Measurements from ENCODE around the gene PCLO.
"Not testable (repeated sequence)": the region's sequence is repeated elsewhere in the genome, so short reads cannot be mapped to it uniquely, and the experiment has no call there.

The PCLO gene

DNA sequence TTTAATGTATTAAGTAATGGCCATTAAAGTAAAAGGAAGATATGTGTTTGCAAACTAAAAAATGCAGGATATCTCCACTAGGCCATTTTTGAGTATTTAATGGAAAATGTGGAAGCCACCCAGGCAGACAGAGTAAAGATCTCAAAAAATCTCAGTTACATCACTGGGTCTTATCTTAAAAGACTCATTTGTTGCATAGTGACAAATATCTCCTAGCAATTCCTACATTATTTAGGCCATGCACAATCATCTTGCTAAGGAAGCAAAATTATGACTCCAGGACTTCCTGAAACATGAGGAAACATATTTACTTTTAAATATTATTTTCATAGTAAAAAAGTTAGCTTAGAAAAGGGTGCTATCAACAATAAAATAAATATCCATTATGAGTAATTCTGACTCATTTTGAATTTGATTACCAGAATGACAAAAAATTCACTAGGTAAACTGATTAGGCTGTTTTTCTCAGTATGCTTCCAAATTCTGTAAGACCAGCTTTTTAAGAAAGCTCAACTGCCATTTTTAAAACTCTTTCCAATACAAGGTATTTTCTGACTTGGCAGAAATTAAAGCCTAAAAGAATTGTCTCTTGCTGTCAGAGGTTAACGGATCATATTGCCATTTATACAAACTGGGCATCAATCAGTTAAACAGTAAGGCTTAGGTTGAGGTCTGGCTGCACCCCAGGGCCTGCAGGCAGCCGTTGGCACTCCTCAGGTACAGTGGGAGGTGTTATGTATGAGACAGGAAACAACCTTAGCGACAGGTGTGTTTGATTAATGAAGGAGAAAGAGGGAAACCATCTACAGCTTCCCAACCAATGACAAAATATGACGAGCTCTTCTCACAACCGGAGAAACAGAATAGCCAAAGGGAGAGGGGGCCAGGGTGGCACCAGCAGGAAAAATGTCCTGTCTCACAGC, 31.8 kb downstream of the PCLO start:
- no peak for DNase-seq (ENCODE audit: low spot score)

DNA sequence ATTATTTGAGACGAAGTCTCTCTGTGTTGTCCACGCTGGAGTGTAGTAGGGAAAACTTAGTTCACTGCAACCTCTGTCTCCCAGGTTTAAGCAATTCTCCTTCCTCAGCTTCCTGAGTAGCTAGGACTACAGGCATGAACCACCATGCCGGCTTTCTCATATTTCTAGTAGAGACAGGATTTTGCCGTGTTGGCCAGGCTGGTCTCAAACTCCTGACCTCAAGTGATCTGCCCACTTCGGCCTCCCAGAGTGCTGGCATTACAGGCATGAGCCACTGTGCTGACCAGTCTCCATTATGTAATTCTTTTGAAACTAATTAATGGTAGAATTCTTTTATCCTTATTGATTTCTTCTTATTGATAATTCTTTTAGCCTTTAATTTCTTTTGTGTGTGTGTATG, 32.5 kb downstream of the PCLO start:
- no peak for DNase-seq (ENCODE audit: low spot score)

DNA sequence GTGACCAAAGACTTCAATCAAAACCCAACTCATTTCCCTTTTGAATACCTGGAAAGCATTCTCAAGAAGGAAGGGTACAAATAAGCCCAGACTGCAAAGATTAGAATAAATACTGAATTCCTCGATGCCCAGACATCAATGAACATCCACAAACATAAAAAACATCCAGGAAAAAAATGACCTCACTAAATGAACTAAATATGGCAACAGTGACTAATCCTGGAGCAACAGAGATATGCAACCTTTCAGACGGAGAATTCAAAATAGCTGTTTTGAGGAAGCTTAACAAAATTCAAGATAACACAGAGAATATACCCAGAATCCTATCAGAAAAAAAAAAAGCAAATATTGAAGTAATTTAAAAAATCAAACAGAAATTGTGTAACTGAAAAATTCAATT, 43.2 kb downstream of the PCLO start:
- no peak for DNase-seq (ENCODE audit: low spot score)

DNA sequence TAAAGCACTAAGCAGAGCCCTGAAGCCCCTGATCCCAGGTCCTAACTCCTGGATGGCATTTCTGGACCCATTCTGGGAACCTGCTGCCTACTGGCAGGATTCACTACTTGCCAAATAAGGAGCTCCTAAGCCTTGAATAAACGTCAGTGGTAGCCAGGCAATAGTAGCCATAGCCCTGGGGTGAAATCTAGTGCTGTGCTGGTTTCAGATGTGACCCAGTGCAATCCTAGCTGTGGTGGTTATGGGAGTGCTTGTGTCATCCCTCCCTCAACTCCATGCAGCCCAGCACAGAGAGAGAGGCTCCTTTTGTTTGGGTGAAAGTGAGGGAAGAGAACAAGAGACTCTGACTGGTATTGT, 43.7 kb downstream of the PCLO start:
- DNase-seq (ENCODE audit: low spot score) = no peak

DNA sequence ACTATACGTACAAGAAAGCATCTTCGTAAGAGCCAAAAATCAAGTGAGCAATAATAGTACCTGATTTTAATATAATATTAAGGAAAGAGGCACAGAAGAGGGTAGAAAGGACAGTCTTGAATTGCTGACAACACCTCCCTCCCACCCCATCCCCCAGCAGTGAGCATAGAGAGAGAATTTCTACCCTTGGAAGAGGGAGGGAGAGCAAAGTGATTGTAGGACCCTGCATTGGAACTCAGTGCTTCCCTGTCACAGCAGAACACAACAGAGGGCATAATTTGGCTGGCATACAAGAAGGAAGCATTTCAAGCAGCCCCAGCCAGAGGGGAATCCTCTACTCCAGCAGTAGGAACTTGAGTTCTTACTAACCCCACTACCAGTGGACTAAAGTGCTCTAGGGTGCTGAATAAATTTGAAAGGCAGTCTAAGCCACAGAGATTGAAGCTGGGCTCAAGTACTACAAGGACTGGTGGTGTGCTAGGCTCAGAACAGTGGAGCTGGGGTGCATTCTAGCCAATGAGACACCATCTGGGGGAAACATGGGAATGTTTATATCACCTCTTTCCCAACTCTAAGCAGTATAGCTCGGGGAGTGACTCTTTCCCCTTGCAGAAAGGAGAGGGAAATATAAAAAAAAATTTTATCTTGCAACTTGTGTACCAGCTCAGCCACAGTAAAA, 44.2 kb downstream of the PCLO start:
- no peak for DNase-seq (ENCODE audit: low spot score)

DNA sequence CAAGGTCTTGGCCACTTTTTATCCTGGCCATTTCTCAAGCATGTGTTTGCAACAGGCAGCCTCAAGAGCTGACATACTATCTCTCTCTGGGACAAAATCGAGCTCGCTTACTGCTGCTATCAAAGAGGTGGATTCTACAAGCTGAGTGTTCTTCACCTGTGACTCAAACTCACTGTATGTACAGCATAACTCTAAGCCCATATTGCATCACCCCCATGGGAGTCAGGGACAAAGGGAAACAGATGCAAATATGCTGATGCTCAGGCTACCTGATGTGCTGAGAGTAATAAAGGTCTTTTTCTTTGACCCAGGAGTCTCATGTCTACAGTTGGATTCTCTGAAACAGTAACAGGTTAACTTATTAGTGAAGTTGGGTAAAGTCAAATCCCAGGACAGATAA, 45.2 kb downstream of the PCLO start:
- no peak for DNase-seq (ENCODE audit: low spot score)

DNA sequence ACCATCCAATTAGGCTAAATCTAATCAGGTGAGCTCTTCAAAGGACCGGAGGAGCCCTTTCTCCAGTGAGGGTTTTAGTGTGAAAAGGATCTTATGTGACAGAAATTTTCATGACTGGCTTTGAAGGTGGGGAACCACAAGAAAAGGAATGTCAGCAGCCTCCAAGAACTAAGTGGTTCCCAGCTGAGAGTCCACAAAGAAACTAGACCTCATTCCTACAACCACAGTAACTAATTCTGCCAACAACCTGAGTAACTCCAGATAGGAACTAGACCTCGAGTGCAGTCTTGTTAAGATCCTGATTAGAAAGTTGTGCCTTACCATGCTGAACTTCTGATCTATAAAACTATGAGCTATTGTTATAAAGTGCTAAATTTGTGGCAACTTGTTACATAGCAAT, 51.3 kb downstream of the PCLO start:
- no peak for DNase-seq (ENCODE audit: low spot score)

DNA sequence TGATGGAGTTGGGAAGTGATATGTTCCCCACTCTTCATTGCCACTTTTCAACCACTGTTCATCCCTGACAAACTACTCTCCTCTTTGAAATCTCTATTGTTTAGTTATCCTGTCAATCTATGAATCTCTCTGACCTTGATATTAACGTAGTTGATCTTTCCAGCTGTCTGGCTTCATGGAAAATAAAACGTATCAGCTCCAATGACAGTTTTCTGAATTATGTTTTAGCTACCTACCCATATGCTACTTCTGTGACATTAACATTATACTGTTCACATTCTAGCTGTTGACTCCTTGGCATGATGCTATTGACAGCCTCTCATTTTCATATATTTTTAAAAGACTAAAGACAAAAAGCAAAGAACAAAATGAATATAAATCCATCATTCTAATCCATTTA, 53.3 kb downstream of the PCLO start:
- no peak for DNase-seq (ENCODE audit: low spot score)

DNA sequence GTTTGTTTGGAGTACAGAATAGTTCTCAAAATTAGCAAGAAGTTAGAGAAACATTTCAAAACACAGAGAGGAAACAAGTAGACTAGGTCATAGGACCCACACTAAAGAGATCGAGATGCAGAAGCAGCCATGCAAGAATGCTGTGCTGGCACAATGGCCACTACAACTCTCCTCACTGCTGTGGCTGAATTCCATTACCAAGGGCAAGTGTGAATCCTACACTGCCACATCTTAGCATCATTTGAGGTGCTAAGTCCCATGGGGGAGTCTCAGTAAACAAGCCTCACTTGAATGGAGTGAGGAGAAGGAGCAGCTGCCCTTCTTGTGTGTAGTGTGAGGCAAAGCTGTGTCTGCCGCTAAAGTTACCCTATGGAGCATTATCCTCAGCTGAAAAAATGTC, 56.7 kb downstream of the PCLO start:
- DNase-seq (ENCODE audit: low spot score) = no peak

DNA sequence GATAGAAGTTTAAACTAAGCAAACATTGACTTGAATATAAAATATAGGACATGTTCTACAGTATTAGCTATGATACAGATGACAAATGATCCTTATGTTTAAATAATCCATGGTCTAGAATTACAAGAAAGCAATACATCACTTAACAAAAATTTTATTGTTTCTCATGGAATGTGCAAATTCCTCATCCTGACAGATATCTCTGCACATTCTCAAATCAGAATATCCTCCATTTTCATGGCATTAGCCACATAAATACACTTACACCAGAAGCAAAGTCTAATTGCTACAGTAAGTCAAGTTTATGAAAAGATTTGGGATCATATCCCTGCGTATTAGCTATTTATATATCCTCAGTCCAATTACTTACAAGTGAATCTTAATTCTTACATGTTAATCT, 57.6 kb downstream of the PCLO start:
- DNase-seq (ENCODE audit: low spot score) = no peak

DNA sequence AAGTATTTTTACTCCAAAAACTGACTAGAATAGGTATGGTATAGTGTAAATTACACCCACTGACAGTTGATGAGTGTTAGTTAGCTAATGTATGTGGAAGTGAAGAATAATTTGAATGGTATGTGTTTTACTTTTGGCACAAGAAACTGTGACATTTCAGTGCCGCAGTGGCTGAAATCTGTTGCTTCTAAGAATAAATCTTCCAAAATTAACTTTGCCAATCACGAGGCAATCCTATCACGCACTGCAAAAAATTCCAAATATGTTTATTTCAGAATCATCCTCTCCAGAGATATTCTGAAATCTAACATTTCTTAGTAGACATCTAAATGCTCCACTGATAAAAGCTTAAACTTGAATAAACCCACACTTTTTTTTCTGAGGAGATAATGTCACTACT, 61.2 kb downstream of the PCLO start:
- DNase-seq (ENCODE audit: low spot score) = no peak

DNA sequence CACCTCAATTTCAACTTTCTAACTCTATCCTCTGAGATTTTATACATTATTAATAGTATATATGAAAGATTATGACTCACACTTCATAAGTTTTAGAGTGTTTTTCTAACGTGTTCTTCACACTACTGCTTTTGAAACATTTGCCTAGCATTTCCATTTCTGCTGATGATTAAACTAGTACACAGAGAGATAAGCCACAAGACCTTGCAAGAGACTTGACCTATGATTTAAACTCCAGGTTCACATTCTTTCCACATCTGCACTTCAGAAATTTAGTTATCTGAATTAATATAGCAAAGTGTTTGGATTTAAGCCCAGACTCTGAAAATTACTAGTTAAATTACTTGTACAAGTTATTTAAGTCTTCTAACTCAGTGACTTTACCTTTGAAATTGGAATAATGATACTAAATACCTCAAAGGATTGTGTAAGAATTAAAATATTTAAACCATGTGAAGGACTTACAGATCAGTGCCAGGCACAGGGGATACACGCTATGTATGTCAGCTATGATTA, 66.6 kb downstream of the PCLO start:
- no peak for DNase-seq (ENCODE audit: low spot score)

DNA sequence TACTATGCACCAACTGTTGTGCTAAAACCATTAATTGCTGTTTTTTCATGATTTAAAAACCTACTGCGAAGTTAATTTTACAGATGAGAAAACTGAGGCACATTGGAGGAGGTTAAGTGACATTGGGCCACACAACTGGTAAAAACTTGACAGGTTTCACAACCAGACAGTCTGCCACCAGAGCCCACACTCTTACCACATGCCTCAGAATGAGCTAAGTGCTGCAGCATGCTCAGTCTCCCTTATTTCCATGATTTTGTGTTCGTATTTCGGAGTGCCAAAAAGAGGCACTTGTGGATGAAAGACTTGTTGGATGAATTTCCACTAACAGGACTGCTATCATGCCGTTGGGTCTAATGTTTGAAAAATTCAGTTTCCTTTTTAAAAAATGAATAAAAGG, 77.4 kb downstream of the PCLO start:
- no peak for DNase-seq (ENCODE audit: low spot score)

DNA sequence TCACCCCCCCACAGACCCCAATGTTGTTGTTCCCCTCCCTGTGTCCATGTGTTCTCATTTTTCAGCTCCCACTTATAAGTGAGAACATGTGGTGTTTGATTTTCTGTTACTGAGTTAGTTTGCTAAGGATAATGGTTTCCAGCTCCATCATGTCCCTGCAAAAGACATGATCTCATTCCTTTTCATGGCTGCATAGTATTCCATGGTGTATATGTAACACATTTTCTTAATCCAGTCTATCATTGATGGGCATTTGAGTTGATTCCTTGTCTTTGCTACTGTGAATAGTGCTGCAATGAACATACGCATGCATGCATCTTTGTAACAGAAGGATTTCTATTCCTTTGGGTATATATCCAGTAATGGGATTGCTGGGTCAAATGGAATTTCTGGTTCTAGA, 82.8 kb downstream of the PCLO start:
- DNase-seq (ENCODE audit: low spot score) = not testable (repeated sequence)

DNA sequence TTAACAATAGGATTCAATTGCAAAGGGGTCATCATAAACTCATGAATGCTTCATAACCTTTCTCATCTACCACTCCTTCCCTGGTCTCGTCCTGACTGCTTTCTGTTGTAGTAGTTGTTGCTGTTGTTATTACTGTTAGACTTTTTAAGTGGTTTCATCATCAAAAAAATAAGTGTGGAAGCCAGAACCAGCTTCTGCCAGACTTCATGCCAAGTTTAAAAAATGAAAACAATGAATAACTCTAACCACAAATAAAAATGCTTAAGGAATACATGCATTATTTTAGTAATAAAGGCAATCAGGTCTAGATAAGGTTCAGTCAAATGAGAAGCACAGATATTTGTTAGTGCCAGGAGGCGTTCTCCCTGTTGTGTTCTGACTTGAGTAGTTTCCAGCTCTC, 85.4 kb downstream of the PCLO start:
- no peak for DNase-seq (ENCODE audit: low spot score)

DNA sequence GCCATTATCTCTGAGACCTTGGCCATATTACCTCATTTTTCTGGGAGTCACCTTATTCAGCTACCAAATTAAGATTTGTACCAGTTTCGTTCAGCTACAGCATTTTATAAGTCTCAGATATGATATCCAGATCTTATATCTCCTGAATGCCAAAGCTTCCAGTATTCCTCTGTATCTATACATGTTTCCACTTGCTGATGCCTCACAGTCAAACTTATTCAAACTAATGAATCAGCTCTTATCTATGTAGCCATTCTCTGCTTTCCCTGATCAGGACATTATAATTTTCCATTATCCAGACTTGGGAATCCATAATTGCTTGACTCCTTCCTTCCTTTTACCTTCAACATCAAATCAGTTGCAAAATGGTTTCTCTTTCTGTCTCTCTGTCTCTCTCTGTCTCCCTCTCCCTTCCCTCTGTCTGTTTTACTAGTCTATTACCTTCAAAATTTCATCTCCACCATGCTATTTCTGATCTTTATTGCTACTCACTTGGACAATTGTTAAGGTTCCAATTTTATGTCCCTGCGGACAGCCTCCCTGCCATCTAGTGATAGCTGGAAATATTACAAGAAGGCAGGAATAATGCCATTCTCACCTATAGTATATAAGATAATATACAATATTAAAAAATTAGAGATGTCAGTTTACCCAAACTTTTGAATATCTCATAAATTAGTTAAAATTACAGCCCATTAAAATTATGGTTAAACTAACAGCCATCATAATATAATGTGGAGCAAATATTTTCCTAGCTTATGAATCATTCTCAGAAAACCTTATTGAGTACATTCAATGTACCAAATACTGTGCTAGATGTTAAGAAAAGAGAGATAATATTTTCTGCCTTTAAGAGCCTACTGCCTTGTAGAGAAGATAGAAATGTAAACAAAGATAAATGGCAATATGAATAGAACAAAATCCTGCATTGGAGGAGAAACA, 89.8 kb downstream of the PCLO start:
- DNase-seq (ENCODE audit: low spot score) = no peak

DNA sequence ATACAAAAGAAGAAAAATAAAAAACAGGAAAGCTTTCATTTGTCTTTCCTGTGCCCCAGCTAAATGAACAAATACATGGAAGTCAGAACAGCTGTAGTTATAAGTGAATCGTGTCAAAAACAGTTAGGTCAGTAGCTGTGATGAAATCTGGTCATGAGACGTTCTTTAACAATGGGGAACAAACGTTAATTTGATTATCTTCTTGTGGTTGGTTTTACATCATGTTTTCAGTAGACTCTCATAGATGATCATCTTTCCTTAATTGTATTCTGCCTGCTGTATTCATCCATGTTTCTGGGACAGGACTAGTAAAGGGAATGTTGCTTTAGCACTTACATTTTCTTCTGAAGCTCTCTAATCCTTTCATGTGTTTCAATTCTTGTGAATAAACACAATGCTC, 97.0 kb downstream of the PCLO start:
- no peak for DNase-seq (ENCODE audit: low spot score)

DNA sequence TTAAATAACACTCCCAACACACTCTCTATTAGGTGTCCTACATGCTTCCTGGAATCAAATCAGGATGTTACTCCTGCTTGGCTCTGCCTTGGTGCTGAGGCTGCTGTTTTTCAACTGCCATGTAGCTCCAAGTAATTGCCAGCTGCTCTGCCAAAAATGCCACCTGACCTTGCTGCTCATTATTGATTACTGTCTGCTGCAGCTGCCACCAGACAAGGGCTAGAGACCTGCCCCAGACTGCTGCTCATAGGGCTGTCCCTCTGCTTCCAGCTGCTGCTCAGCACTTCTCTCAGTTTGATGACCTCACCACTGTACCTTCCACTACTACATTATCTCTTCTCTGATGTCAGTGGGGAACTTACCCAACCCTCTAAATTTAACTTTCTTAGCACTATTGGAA, 102.5 kb downstream of the PCLO start:
- no peak for DNase-seq (ENCODE audit: low spot score)

DNA sequence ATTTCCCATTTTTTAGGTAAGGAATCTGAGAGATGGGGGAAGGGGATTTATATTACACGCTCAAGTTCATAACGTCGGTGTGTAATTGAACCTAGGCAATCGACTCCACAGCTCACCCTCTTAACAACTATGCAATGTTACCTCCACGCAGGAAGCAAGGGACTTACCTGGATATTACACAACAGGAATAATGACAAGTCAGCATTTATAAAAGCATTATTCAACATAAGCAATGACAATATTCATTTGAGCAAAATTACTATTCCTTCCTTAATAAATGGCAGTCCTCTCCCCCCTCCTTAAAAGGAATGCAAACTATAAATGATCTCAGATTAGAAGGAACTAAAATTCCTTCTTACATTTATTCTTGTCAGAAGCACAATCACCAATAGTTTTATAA, 104.0 kb downstream of the PCLO start:
- DNase-seq (ENCODE audit: low spot score) = no peak

DNA sequence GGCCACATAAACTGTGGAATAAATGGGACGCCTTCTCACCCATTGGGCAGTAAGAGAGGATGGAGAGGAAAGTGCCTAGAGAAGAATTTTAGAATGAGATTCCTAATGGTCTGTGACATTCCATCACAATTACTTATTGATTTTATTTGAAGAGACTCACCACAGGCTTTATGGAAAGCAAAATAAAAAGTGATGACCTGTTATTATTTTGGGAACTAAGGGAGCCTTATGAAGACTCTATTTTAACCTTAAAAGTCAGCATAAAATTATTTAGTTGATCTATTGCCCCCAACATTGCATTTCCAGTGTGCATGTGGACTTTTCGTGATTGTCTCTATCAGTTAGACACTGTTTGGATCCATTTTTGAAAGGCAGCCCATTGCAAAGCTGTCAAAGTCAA, 107.5 kb downstream of the PCLO start:
- no peak for DNase-seq (ENCODE audit: low spot score)

DNA sequence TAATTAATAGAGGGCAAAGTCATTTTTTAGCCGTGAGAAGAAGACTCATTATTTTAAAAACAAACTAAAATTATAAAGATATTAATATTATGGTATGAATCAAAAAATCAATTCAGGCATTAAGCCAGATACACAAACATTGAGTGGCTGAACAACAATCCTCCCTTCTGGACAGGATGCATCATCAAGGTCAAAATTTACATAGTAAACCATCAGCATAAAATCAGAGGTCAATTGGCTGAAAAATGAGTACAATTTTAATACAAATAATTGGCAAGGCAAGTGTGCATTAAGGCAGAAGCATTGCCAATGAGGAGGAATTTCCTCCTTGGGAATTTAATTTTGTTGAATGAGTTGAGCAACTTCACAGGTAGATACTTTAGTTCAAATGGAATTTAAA, 108.2 kb downstream of the PCLO start:
- no peak for DNase-seq (ENCODE audit: low spot score)

DNA sequence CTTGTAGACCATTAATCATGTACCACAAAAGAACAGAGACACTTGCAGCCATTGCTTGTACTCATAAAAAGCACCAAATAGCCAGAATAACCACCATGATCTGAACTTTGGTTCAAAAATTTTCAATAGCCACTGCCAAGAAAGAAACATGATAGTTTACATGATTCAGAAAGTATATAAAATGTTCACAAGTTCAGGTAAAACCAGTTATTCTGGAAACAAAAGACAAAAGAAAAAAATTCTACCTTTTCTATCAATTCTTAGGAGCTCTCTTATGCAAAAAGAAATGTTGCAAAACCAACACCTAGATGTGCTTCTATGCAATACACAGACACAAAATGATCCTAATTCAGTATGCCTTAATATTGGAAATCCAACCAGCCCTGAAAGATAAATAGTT, 108.7 kb downstream of the PCLO start:
- no peak for DNase-seq (ENCODE audit: low spot score)
